PC-3 (cell line): ENCODE data around the gene KRTDAP. TPM values are rescaled to one million over a fixed set of nuclear protein-coding genes. Genes with fewer than 3 reads are reported as not detected.

Experiments used
- ATAC-seq: fragments of 200-7000 bp; cut with Tn5 transposase; 2 replicates; pipeline ENCODE4 v1.9.1; 2020; ENCODE audit warnings: mild to moderate bottlenecking, moderate library complexity
- BruUV-seq: library from RNA; stranded (reverse); fragments of 400-500 nt; replicated peaks from 2 replicates; lab custom pipeline; 2021; lab: Mats Ljungman, UMichigan
- CTCF ChIA-PET: fragments of 300-600 bp; sonication (Branson Sonifier 250); formaldehyde crosslinking; loops from one replicate; lab custom pipeline; 2022; ENCODE audit warnings: antibody characterized with exemption; lab: Charles Lee
- POLR2A ChIA-PET: fragments of 300-600 bp; sonication (Branson Sonifier 250); formaldehyde crosslinking; loops from one replicate; lab custom pipeline; 2022; ENCODE audit warnings: antibody characterized with exemption; ENCODE audit not compliant: unreplicated experiment; lab: Charles Lee
- DNase-seq: peaks from one replicate; pipeline ENCODE4 v3.0.0-alpha.2; 2015
- H2AFZ ChIP-seq: fragments of 300-600 bp; sonication (generic); 2 replicates; pipeline ENCODE4 v1.6.0; 2016; ENCODE audit warnings: antibody characterized with exemption, low read length
- H3F3A ChIP-seq: fragments of 300-600 bp; sonication (generic); one replicate; pipeline ENCODE4 v1.6.0; 2017; ENCODE audit warnings: antibody characterized with exemption, low read length, control low read depth, mild to moderate bottlenecking; ENCODE audit not compliant: unreplicated experiment
- H3K27ac ChIP-seq: fragments of 300-600 bp; sonication (generic); 2 replicates; pipeline ENCODE4 v1.5.1; 2016; ENCODE audit warnings: mild to moderate bottlenecking, low read length
- H3K27me3 ChIP-seq: fragments of 300-600 bp; sonication (generic); 2 replicates; pipeline ENCODE4 v1.6.1; 2016; ENCODE audit warnings: low read length, mixed read lengths
- H3K36me3 ChIP-seq: fragments of 300-600 bp; sonication (generic); 2 replicates; pipeline ENCODE4 v1.6.1; 2016; ENCODE audit warnings: low read depth, mixed run types, low read length, mixed read lengths
- H3K4me1 ChIP-seq: fragments of 300-600 bp; sonication (generic); 2 replicates; pipeline ENCODE4 v1.5.1; 2016; ENCODE audit warnings: low read length; ENCODE audit not compliant: insufficient read depth
- H3K4me2 ChIP-seq: fragments of 300-600 bp; sonication (generic); 2 replicates; pipeline ENCODE4 v1.6.0; 2016; ENCODE audit warnings: low read length
- H3K4me3 ChIP-seq: fragments of 300-600 bp; sonication (generic); 2 replicates; pipeline ENCODE4 v1.5.1; 2016; ENCODE audit warnings: mild to moderate bottlenecking, low read length, mixed read lengths
- H3K79me2 ChIP-seq: fragments of 300-600 bp; sonication (generic); 2 replicates; pipeline ENCODE4 v1.6.1; 2017; ENCODE audit warnings: low read length, mixed read lengths
- H3K9ac ChIP-seq: fragments of 300-600 bp; sonication (generic); 2 replicates; pipeline ENCODE4 v1.6.0; 2016; ENCODE audit warnings: mild to moderate bottlenecking, low read length
- H3K9me2 ChIP-seq: fragments of 300-600 bp; sonication (generic); replicated peaks from 2 replicates; pipeline ENCODE4 v1.6.1; 2016; ENCODE audit warnings: mixed run types, low read length, mixed read lengths
- H3K9me3 ChIP-seq: fragments of 300-600 bp; sonication (generic); 2 replicates; pipeline ENCODE4 v1.6.1; 2016; ENCODE audit warnings: low read length, mixed read lengths
- H4K20me1 ChIP-seq: fragments of 300-600 bp; sonication (generic); 2 replicates; pipeline ENCODE4 v1.6.1; 2016; ENCODE audit warnings: low read length, mixed read lengths
- EZH2 ChIP-seq: fragments of 300-600 bp; sonication (generic); IDR thresholded peaks from one replicate; pipeline ENCODE4 v1.6.1; 2017; ENCODE audit warnings: antibody characterized with exemption, mild to moderate bottlenecking, low read length; ENCODE audit not compliant: unreplicated experiment
- EZH2phosphoT487 ChIP-seq: fragments of 300-600 bp; sonication (generic); IDR thresholded peaks from 2 replicates; pipeline ENCODE4 v1.6.1; 2018; ENCODE audit warnings: mild to moderate bottlenecking, antibody characterized with exemption, low read length, borderline replicate concordance
- intact Hi-C: fragments of 100-400 bp; cut with micrococcal nuclease; formaldehyde crosslinking; loops from 2 replicates; pipeline ENCODE4 v1.9.0; 2023
- total RNA-seq: library from RNA; depleted of rRNA; stranded (reverse); fragments of >200 nt; gene quantifications from 2 replicates; pipeline ENCODE4 v1.2.3, GENCODE V29; 2014
- TF ChIP-seq, protein P1 (sequence below): fragments of 300-600 bp; sonication (generic); conservative IDR thresholded peaks from 2 replicates; pipeline ENCODE4 v1.5.1; 2017; ENCODE audit warnings: antibody characterized with exemption, low read depth, mild to moderate bottlenecking, low read length

The KRTDAP gene
- total RNA-seq, 1 experiment from 2014 or later: not detected

DNA sequence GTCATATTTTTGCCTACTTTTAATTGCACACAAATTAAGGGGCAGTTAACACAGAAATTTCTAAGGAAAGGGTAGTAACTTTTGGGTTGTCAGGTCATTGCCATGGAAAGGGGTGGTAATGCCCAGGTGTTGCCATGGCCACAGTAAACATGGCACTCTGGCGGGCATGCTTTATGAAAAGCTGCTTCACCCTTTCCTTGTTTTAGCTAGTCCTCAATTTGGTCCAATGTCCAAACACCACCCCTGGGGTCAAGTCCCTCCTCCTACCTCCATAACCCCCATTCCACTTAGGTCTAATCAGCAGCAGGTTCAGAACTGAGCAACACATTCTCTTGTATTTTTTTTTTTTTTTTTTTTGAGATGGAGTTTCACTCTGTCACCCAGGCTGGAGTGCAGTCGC lies 35.6 kb downstream of the KRTDAP start:
- H3K36me3 ChIP-seq: no peaks in the 10 kb centered on the region
- DNase-seq (no peak), ATAC-seq (no peak)
- no peaks in the 10 kb centered on the region for H3K9me2 ChIP-seq
- TF ChIP-seq, protein P1, sequence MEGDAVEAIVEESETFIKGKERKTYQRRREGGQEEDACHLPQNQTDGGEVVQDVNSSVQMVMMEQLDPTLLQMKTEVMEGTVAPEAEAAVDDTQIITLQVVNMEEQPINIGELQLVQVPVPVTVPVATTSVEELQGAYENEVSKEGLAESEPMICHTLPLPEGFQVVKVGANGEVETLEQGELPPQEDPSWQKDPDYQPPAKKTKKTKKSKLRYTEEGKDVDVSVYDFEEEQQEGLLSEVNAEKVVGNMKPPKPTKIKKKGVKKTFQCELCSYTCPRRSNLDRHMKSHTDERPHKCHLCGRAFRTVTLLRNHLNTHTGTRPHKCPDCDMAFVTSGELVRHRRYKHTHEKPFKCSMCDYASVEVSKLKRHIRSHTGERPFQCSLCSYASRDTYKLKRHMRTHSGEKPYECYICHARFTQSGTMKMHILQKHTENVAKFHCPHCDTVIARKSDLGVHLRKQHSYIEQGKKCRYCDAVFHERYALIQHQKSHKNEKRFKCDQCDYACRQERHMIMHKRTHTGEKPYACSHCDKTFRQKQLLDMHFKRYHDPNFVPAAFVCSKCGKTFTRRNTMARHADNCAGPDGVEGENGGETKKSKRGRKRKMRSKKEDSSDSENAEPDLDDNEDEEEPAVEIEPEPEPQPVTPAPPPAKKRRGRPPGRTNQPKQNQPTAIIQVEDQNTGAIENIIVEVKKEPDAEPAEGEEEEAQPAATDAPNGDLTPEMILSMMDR: no peak
- TF ChIP-seq EZH2phosphoT487 (no peak), EZH2 (no peak)
- ChIA-PET POLR2A (no interaction called here), CTCF (no interaction called here)
- BruUV-seq: no TSS peak
- no peaks in the 10 kb centered on the region for H3F3A ChIP-seq
- intact Hi-C loops: no loop called here
- H4K20me1 ChIP-seq: no peaks in the 10 kb centered on the region
- no peaks in the 10 kb centered on the region for H3K4me1 ChIP-seq
- H3K27ac ChIP-seq: no peak overlapping the region
- H3K9me3 ChIP-seq: no peaks in the 10 kb centered on the region
- H3K79me2 ChIP-seq: no peaks in the 10 kb centered on the region
- H3K4me3 ChIP-seq: no peak overlapping the region
- no peak overlapping the region for H3K4me2 ChIP-seq
- H2AFZ ChIP-seq: no peak overlapping the region
- H3K27me3 ChIP-seq: peaks cover 18% of the 10 kb centered on the region
- no peak overlapping the region for H3K9ac ChIP-seq

- ATAC-seq: no peak
- Histone ChIP-seq H3K9me3 (no peaks in the 10 kb centered on the region), H3K4me1 (no peaks in the 10 kb centered on the region), H3K36me3 (no peaks in the 10 kb centered on the region), H4K20me1 (no peaks in the 10 kb centered on the region), H2AFZ (no peak overlapping the region), H3K9ac (no peak overlapping the region), H3K79me2 (no peaks in the 10 kb centered on the region), H3K4me3 (no peak overlapping the region), H3K9me2 (no peaks in the 10 kb centered on the region), H3K27ac (no peak overlapping the region), H3K4me2 (no peak overlapping the region), H3F3A (no peaks in the 10 kb centered on the region), H3K27me3 (peaks cover 16% of the 10 kb centered on the region)
- CTCF ChIA-PET: no interaction called here
- TF ChIP-seq EZH2phosphoT487 (no peak), EZH2 (no peak)
- TF ChIP-seq, protein P1: no peak
- DNase-seq: no peak
- POLR2A ChIA-PET: no interaction called here
- no TSS peak for BruUV-seq
- intact Hi-C loops: no loop called here
Observed at GRCh38 chr19:35451338-35452096, 38.7 kb downstream of the KRTDAP start.

DNA sequence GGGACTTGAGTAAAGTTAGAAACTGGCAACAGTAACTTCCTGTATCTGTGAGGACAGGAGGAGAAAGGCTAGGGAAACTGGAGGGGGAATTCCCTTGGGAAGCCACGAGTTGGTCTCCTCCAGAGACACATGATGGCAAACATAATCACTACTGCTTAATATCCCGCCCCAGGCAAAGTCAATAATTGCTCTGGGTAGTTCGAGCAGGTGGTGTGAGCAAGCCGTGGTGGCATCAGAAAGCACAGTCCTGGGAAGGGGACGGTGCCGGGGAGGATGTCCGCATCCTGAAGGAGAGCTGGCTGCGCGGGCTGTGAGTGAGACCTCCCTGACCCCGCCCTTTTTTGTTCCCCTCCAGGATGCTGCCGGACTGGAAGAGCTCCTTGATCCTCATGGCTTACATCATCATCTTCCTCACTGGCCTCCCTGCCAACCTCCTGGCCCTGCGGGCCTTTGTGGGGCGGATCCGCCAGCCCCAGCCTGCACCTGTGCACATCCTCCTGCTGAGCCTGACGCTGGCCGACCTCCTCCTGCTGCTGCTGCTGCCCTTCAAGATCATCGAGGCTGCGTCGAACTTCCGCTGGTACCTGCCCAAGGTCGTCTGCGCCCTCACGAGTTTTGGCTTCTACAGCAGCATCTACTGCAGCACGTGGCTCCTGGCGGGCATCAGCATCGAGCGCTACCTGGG lies 40.8 kb downstream of the KRTDAP start:
- H3K4me1 ChIP-seq: no peaks in the 10 kb centered on the region
- no peak overlapping the region for H3K27ac ChIP-seq
- DNase-seq (peak; percentile 9), ATAC-seq (no peak)
- BruUV-seq: no TSS peak
- no peaks in the 10 kb centered on the region for H3F3A ChIP-seq
- no peaks in the 10 kb centered on the region for H4K20me1 ChIP-seq
- no peaks in the 10 kb centered on the region for H3K9me3 ChIP-seq
- no peak overlapping the region for H3K4me3 ChIP-seq
- H2AFZ ChIP-seq: no peak overlapping the region
- no peaks in the 10 kb centered on the region for H3K9me2 ChIP-seq
- H3K36me3 ChIP-seq: no peaks in the 10 kb centered on the region
- POLR2A ChIA-PET: no interaction called here
- no peaks in the 10 kb centered on the region for H3K79me2 ChIP-seq
- no peak overlapping the region for H3K9ac ChIP-seq
- TF ChIP-seq EZH2phosphoT487 (no peak), EZH2 (no peak)
- TF ChIP-seq, protein P1: no peak
- peaks cover 21% of the 10 kb centered on the region for H3K27me3 ChIP-seq
- CTCF ChIA-PET: no interaction called here
- intact Hi-C loops: no loop called here
- H3K4me2 ChIP-seq: no peak overlapping the region
